HG02623 (cell line): ENCODE results near the gene CDC42BPB.
A peak's percentile ranks its signal among the peaks of the same experiment; 100 is the strongest.
"Not testable (repeated sequence)": the region's sequence is repeated elsewhere in the genome, so short reads cannot be mapped to it uniquely, and the experiment has no call there.

Source experiments
- ATAC-seq: cut with Tn5 transposase; IDR thresholded peaks from one replicate; pipeline ENCODE4 v1.9.1; 2021; ENCODE audit warnings: moderate library complexity; ENCODE audit not compliant: unreplicated experiment

Gene CDC42BPB

GRCh38 chr14:102931580-102932285, 125.6 kb downstream of the CDC42BPB start:
- no peak for ATAC-seq

GRCh38 chr14:102930753-102931579, 126.4 kb downstream of the CDC42BPB start:
- ATAC-seq = no peak

GRCh38 chr14:102930138-102930752, 127.1 kb downstream of the CDC42BPB start:
- no peak for ATAC-seq

- ATAC-seq = no peak
Observed at GRCh38 chr14:102929241-102930137, 127.9 kb downstream of the CDC42BPB start.

- ATAC-seq = peak; percentile 52
Observed at GRCh38 chr14:102928412-102929240, 128.7 kb downstream of the CDC42BPB start.

- peak; percentile 8 for ATAC-seq
Observed at GRCh38 chr14:102927878-102928411, 129.4 kb downstream of the CDC42BPB start.

- ATAC-seq = no peak
Observed at GRCh38 chr14:102927346-102927877, 129.9 kb downstream of the CDC42BPB start.

GRCh38 chr14:102926840-102927239, 130.5 kb downstream of the CDC42BPB start:
- ATAC-seq = not testable (repeated sequence)

- ATAC-seq = no peak
Observed at GRCh38 chr14:102926104-102926503, 131.2 kb downstream of the CDC42BPB start.

- ATAC-seq = no peak
Observed at GRCh38 chr14:102925646-102926045, 131.7 kb downstream of the CDC42BPB start.

- ATAC-seq = no peak
Observed at GRCh38 chr14:102924632-102925588, 132.4 kb downstream of the CDC42BPB start.

- ATAC-seq = no peak
Observed at GRCh38 chr14:102923925-102924486, 133.3 kb downstream of the CDC42BPB start.

GRCh38 chr14:102923201-102923924, 134.0 kb downstream of the CDC42BPB start:
- ATAC-seq = no peak

- ATAC-seq = no peak
Observed at GRCh38 chr14:102922490-102923200, 134.7 kb downstream of the CDC42BPB start, which contains the start of gene AMN. AMN (plus strand) TSS chr14:102922663; CDS start chr14:102922689, 26 bp downstream.

- ATAC-seq = no peak
Observed at GRCh38 chr14:102920998-102921304, 136.4 kb downstream of the CDC42BPB start.

- ATAC-seq = no peak
Observed at GRCh38 chr14:102920273-102920997, 136.9 kb downstream of the CDC42BPB start.
